HG02759 (cell line): Measurements from ENCODE around the gene SLC19A3.

Source experiments
- ATAC-seq: cut with Tn5 transposase; IDR thresholded peaks from one replicate; pipeline ENCODE4 v1.9.1; 2021; ENCODE audit warnings: mild to moderate bottlenecking, moderate library complexity; ENCODE audit not compliant: unreplicated experiment

The SLC19A3 gene

DNA sequence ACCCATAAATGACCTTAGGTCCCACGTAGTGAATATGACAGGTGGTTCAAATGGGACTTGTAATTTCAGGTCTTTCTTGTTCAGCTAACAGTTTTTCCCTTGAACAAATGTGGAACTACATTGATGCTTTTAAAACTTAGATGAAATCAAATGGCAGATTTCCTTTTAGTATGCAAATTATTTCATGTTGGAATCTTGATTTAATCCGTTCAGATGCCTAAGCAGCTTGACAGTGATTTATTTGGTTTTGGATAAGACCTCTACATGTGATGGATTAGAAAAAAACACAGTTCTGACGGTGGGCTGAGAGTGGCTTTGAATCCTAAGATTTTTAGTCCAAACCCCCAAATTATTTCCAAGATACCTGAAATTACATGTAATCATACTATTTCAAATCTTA lies 83.6 kb downstream of the SLC19A3 start:
- no peak for ATAC-seq
